Peyer's patch (tissue), 4 donors: ENCODE measurements around the gene RAET1G.
"Not testable (repeated sequence)": the region's sequence is repeated elsewhere in the genome, so short reads cannot be mapped to it uniquely, and the experiment has no call there.

Experiments
- POLR2A ChIP-seq, 2 donors: fragments of 450-650 bp; IDR thresholded peaks; one replicate each; pipeline ENCODE4 v1.5.1; 2017; ENCODE audit warnings: antibody characterized with exemption in 2 of 2, mild to moderate bottlenecking in 2 of 2, moderate library complexity in 2 of 2
- TF ChIP-seq, protein P1 (sequence below), 6 experiments: fragments of 450-650 bp in 4 of 6; fragments of 200-600 bp in 2 of 6; sonication (generic) in 1 of 6; IDR thresholded peaks; one replicate each; pipeline ENCODE4 v1.5.1; 2017 to 2019; ENCODE audit warnings: antibody characterized with exemption in 6 of 6, mild to moderate bottlenecking in 3 of 6, moderate library complexity in 1 of 6

DNA sequence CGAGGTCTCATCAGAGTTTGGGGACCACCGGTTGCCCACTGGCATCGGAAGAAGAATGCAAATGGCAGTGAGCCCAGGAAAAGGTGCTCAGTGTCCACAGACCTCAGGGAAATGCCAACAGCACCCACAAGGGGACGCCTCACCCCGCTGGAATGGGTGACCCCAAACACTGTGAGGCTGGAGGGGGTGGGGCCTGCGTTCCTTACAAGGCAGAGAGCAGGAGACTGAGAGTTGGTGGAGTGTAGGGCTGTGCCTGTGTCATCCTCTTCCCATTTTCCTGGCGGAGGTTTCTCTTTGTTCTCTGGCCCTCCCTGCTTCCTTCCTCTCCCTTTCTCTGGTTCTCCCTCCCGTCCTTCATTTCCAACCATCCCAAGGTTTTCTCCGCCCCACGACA is 31.0 kb upstream of the RAET1G start:
- TF ChIP-seq, protein P1, sequence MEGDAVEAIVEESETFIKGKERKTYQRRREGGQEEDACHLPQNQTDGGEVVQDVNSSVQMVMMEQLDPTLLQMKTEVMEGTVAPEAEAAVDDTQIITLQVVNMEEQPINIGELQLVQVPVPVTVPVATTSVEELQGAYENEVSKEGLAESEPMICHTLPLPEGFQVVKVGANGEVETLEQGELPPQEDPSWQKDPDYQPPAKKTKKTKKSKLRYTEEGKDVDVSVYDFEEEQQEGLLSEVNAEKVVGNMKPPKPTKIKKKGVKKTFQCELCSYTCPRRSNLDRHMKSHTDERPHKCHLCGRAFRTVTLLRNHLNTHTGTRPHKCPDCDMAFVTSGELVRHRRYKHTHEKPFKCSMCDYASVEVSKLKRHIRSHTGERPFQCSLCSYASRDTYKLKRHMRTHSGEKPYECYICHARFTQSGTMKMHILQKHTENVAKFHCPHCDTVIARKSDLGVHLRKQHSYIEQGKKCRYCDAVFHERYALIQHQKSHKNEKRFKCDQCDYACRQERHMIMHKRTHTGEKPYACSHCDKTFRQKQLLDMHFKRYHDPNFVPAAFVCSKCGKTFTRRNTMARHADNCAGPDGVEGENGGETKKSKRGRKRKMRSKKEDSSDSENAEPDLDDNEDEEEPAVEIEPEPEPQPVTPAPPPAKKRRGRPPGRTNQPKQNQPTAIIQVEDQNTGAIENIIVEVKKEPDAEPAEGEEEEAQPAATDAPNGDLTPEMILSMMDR (IDR thresholded peaks at IDR 0.05): not testable (repeated sequence)
- not testable (repeated sequence) for TF ChIP-seq POLR2A (IDR thresholded peaks at IDR 0.05)
